ENCODE data around the gene ARVCF. TPM values are rescaled to one million over a fixed set of nuclear protein-coding genes. Genes with fewer than 3 reads are reported as not detected.
A peak's percentile ranks its signal among the peaks of the same experiment; 100 is the strongest.

The ARVCF gene
- total and polyA plus RNA-seq, 2 donors (not counting 1 experiment from before 2014, with no cell fraction given): 2.2 to 6.7 TPM

Small RNAs within 50 kb of the gene (small RNA-seq; reads per million reads assigned to genes)
- 3.6 reads per million, percentile 55 among the genes with 10 or more reads in this experiment for gene MIR185 (ENCODE audit: insufficient read length, low read depth, low replicate concordance)

Other genes starting within 250 kb of the ARVCF start
- gene GNB1L, start 161.9 kb downstream of the ARVCF start, total RNA-seq: 6.6 and 7.2 TPM in 2 replicates
- 6.0 and 12.1 TPM in 2 replicates for gene GNB1L, start 161.9 kb downstream of the ARVCF start, polyA plus RNA-seq
- gene RTL10, start 161.9 kb downstream of the ARVCF start, total RNA-seq: 14.8 and 15.2 TPM in 2 replicates
- gene RTL10, start 161.9 kb downstream of the ARVCF start, polyA plus RNA-seq: 4.9 and 6.4 TPM in 2 replicates
- 32.6 and 36.1 TPM in 2 replicates for gene COMT, start 75.1 kb downstream of the ARVCF start, total RNA-seq
- 58.3 and 70.6 TPM in 2 replicates for gene COMT, start 75.1 kb downstream of the ARVCF start, polyA plus RNA-seq
- 36.2 and 39.0 TPM in 2 replicates for gene TXNRD2, start 75.0 kb downstream of the ARVCF start, total RNA-seq
- 22.7 and 24.8 TPM in 2 replicates for gene TXNRD2, start 75.0 kb downstream of the ARVCF start, polyA plus RNA-seq
- 75.5 and 81.1 TPM in 2 replicates for gene TANGO2, start 4.3 kb upstream of the ARVCF start, total RNA-seq
- 41.6 and 75.6 TPM in 2 replicates for gene TANGO2, start 4.3 kb upstream of the ARVCF start, polyA plus RNA-seq
- gene DGCR8, start 63.4 kb upstream of the ARVCF start, total RNA-seq: 43.2 and 46.6 TPM in 2 replicates
- 19.6 and 24.2 TPM in 2 replicates for gene DGCR8, start 63.4 kb upstream of the ARVCF start, polyA plus RNA-seq
- 62.7 and 67.0 TPM in 2 replicates for gene RANBP1, start 99.3 kb upstream of the ARVCF start, total RNA-seq
- 77.6 and 102 TPM in 2 replicates for gene RANBP1, start 99.3 kb upstream of the ARVCF start, polyA plus RNA-seq
- gene TRMT2A, start 100.4 kb upstream of the ARVCF start, total RNA-seq: 88.7 and 95.7 TPM in 2 replicates
- 144 and 147 TPM in 2 replicates for gene TRMT2A, start 100.4 kb upstream of the ARVCF start, polyA plus RNA-seq
- 91.5 and 96.9 TPM in 2 replicates for gene ZDHHC8, start 115.0 kb upstream of the ARVCF start, total RNA-seq
- 82.8 and 94.4 TPM in 2 replicates for gene ZDHHC8, start 115.0 kb upstream of the ARVCF start, polyA plus RNA-seq
- gene CCDC188, start 134.2 kb upstream of the ARVCF start, total RNA-seq: not detected in 2 replicates
- gene CCDC188, start 134.2 kb upstream of the ARVCF start, polyA plus RNA-seq: not detected in 2 replicates

Data from B cell (primary cell).